SK-N-SH treated with all-trans-retinoic acid at 6 μM for 48 hours (cell line): ENCODE results near the gene CCDC146.

Experiments used
- OSR1 ChIP-seq: fragments of 250-450 bp; sonication (Bioruptor Pico); IDR thresholded peaks from 2 replicates; pipeline ENCODE4 v1.8.0; 2022; ENCODE audit warnings: moderate library complexity, mild to moderate bottlenecking, inconsistent platforms
- ZFP3 ChIP-seq: fragments of 250-450 bp; sonication (Bioruptor Pico); IDR thresholded peaks from 2 replicates; pipeline ENCODE4 v1.5.0; 2020; ENCODE audit warnings: mild to moderate bottlenecking, moderate library complexity
- ZFP30 ChIP-seq: fragments of 450-650 bp; formaldehyde crosslinking; IDR thresholded peaks from 2 replicates; pipeline ENCODE4 v1.5.0; 2022; ENCODE audit warnings: mild to moderate bottlenecking, moderate library complexity
- ZNF8 ChIP-seq: fragments of 450-650 bp; formaldehyde crosslinking; IDR thresholded peaks from 2 replicates; pipeline ENCODE4 v1.5.0; 2020; ENCODE audit warnings: mild to moderate bottlenecking, moderate library complexity
- TF ChIP-seq, protein P1 (sequence below): fragments of 250-450 bp; sonication (Bioruptor Pico); IDR thresholded peaks from 2 replicates; pipeline ENCODE4 v1.8.0; 2020; ENCODE audit warnings: mild to moderate bottlenecking, moderate library complexity, borderline replicate concordance

DNA sequence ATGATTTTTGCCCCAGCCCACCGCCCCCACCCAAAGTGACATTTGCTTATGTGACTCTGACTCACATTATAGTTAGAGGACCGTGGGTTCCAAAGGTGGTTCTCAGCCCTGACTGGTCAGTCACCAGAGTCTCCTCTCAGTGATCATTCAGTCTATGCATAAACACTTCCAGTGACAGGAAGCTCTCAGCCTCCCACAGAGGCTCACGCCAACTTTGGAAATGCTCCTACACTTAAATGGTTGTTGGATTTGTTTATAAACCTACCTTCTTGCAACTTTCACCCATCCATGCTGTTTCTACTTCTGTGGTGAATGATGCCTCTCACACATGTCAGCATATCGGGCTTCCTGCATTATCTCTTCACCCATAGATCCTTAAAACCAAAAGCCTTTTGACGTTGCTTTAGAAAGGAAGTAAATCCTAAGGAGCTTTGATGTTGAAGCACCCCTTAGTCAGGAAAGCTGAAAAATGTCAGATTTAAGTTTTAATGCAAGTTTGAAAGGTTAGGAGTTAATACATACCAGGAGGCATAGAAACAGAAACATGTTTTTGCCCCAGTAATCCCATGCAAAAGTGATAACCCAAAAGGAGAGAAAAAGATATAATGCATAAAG lies 123.7 kb downstream of the CCDC146 start:
- TF ChIP-seq ZFP30 (CRISPR knock-in tag) (no peak), OSR1 (CRISPR knock-in tag) (no peak), ZFP3 (no peak), ZNF8 (CRISPR knock-in tag) (no peak)
- TF ChIP-seq, protein P1, sequence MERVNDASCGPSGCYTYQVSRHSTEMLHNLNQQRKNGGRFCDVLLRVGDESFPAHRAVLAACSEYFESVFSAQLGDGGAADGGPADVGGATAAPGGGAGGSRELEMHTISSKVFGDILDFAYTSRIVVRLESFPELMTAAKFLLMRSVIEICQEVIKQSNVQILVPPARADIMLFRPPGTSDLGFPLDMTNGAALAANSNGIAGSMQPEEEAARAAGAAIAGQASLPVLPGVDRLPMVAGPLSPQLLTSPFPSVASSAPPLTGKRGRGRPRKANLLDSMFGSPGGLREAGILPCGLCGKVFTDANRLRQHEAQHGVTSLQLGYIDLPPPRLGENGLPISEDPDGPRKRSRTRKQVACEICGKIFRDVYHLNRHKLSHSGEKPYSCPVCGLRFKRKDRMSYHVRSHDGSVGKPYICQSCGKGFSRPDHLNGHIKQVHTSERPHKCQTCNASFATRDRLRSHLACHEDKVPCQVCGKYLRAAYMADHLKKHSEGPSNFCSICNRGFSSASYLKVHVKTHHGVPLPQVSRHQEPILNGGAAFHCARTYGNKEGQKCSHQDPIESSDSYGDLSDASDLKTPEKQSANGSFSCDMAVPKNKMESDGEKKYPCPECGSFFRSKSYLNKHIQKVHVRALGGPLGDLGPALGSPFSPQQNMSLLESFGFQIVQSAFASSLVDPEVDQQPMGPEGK (CRISPR knock-in tag): no peak
